CD4-positive, CD25-positive, alpha-beta regulatory T cell (primary cell): ENCODE measurements around the gene GABRD. TPM values are rescaled to one million over a fixed set of nuclear protein-coding genes. Genes with fewer than 3 reads are reported as not detected.
"Not testable (repeated sequence)": the region's sequence is repeated elsewhere in the genome, so short reads cannot be mapped to it uniquely, and the experiment has no call there.

Experiments
- ATAC-seq, 2 donors: fragments of 150-1000 bp; cut with Tn5 transposase; one replicate each; pipeline ENCODE4 v1.10.0; 2021; ENCODE audit warnings: low read depth in 2 of 2, moderate number of reproducible peaks in 2 of 2, moderate library complexity in 1 of 2
- DNase-seq, 3 donors: peaks; one replicate each; pipeline versions ENCODE4 v3.0.0 to v3.0.0-alpha.2; 2012 to 2022; ENCODE audit warnings: mixed read lengths in 1 of 3
- H3K27ac ChIP-seq: one replicate; pipeline ENCODE4 v1.7.0; 2013; ENCODE audit warnings: mild to moderate bottlenecking, low read length; ENCODE audit not compliant: insufficient read depth, poor library complexity, severe bottlenecking
- H3K27me3 ChIP-seq: one replicate; pipeline ENCODE4 v1.7.0; 2013; ENCODE audit warnings: low read length; ENCODE audit not compliant: control insufficient read depth, insufficient read depth
- H3K36me3 ChIP-seq: one replicate; pipeline ENCODE4 v1.7.0; 2013; ENCODE audit warnings: mild to moderate bottlenecking, low read length, moderate library complexity; ENCODE audit not compliant: control insufficient read depth, insufficient read depth
- H3K4me1 ChIP-seq: 2 replicates; pipeline ENCODE4 v1.7.0; 2013; ENCODE audit warnings: mild to moderate bottlenecking, low read length; ENCODE audit not compliant: insufficient read depth, control insufficient read depth, poor library complexity, severe bottlenecking
- H3K4me3 ChIP-seq: one replicate; pipeline ENCODE4 v1.7.0; 2013; ENCODE audit warnings: low read depth, mild to moderate bottlenecking, low read length, moderate library complexity
- H3K9me3 ChIP-seq, 2 experiments: 1 replicate in 1 of 2; 2 replicates in 1 of 2; pipeline ENCODE4 v1.7.0; 2013; ENCODE audit warnings: low read length in 2 of 2, mild to moderate bottlenecking in 1 of 2, moderate library complexity in 1 of 2; ENCODE audit not compliant: control insufficient read depth in 2 of 2
- H3K27ac Mint-ChIP-seq, 3 donors: one replicate each; pipeline ENCODE4 v1.8.0; 2020 to 2022; ENCODE audit warnings: mild to moderate bottlenecking in 3 of 3, mixed read lengths in 3 of 3, moderate library complexity in 2 of 3
- H3K27me3 Mint-ChIP-seq: one replicate; pipeline ENCODE4 v1.8.0; 2022; ENCODE audit warnings: mild to moderate bottlenecking, mixed read lengths
- H3K36me3 Mint-ChIP-seq: one replicate; pipeline ENCODE4 v1.8.0; 2020; ENCODE audit warnings: mixed read lengths
- H3K4me1 Mint-ChIP-seq, 4 donors: one replicate each; pipeline ENCODE4 v1.8.0; 2020 to 2022; ENCODE audit warnings: mixed read lengths in 4 of 4, mild to moderate bottlenecking in 1 of 4
- H3K4me3 Mint-ChIP-seq, 4 donors: one replicate each; pipeline ENCODE4 v1.8.0; 2020 to 2022; ENCODE audit warnings: mild to moderate bottlenecking in 4 of 4, mixed read lengths in 4 of 4, moderate library complexity in 3 of 4
- H3K9me3 Mint-ChIP-seq, 7 donors: one replicate each; pipeline ENCODE4 v1.8.0; 2020 to 2022; ENCODE audit warnings: mixed read lengths in 7 of 7, mild to moderate bottlenecking in 3 of 7, moderate library complexity in 2 of 7
- polyA plus RNA-seq, 4 donors: library from polyadenylated mRNA; unstranded; fragments of 300-500 nt; fragmentation: Illumina TruSeq; gene quantifications; one replicate each; pipeline ENCODE4 v1.2.3, GENCODE V29; 2021
- total RNA-seq: library from RNA; stranded (reverse); gene quantifications from one replicate; pipeline ENCODE4 v1.2.3, GENCODE V29; 2022

GABRD gene
- total and polyA plus RNA-seq, 5 donors from 2014 or later: 0.22 TPM; not detected in 4

- no peaks in the 10 kb centered on the region for H3K36me3 ChIP-seq
- no peaks in the 10 kb centered on the region for H3K27me3 ChIP-seq
- Mint-ChIP-seq H3K4me1 (no peaks in the 10 kb centered on the region), H3K27ac (peak overlapping the region in 1 of 3 donors; percentile 89), H3K36me3 (no peaks in the 10 kb centered on the region), H3K27me3 (peaks cover 4% of the 10 kb centered on the region), H3K4me3 (no peak overlapping the region), H3K9me3 (peaks cover 0 to 4% (median 0%) of the 10 kb centered on the region in 7 donors)
- H3K9me3 ChIP-seq: no peaks in the 10 kb centered on the region
- no peaks in the 10 kb centered on the region for H3K4me1 ChIP-seq
- no peak overlapping the region for H3K27ac ChIP-seq
- ATAC-seq (no peak), DNase-seq (no peak)
- H3K4me3 ChIP-seq: no peak overlapping the region
Measured at GRCh38 chr1:1974834-1975233, 44.3 kb upstream of the GABRD start.

- Mint-ChIP-seq H3K4me1 (no peaks in the 10 kb centered on the region), H3K36me3 (no peaks in the 10 kb centered on the region), H3K27me3 (peaks cover 4% of the 10 kb centered on the region), H3K9me3 (peaks cover 0 to 4% (median 0%) of the 10 kb centered on the region in 7 donors), H3K27ac (no peak overlapping the region), H3K4me3 (no peak overlapping the region)
- Histone ChIP-seq H3K27ac (no peak overlapping the region), H3K9me3 (no peaks in the 10 kb centered on the region), H3K36me3 (no peaks in the 10 kb centered on the region), H3K27me3 (no peaks in the 10 kb centered on the region), H3K4me1 (no peaks in the 10 kb centered on the region), H3K4me3 (no peak overlapping the region)
- no peak for DNase-seq
- ATAC-seq: no peak
Measured at GRCh38 chr1:1975535-1975934, 43.6 kb upstream of the GABRD start.

- Mint-ChIP-seq H3K9me3 (peaks cover 0 to 3% (median 0%) of the 10 kb centered on the region in 7 donors), H3K27me3 (peaks cover 4% of the 10 kb centered on the region)
Measured at GRCh38 chr1:1976031-1976430, 43.1 kb upstream of the GABRD start.

GRCh38 chr1:1978108-1978507, 41.0 kb upstream of the GABRD start:
- H3K27me3 ChIP-seq: no peaks in the 10 kb centered on the region
- ATAC-seq (no peak), DNase-seq (no peak)
- H3K9me3 ChIP-seq: no peaks in the 10 kb centered on the region
- Mint-ChIP-seq H3K4me3 (no peak overlapping the region), H3K27me3 (peaks cover 4% of the 10 kb centered on the region), H3K36me3 (no peaks in the 10 kb centered on the region), H3K4me1 (no peaks in the 10 kb centered on the region), H3K27ac (peak overlapping the region in 1 of 3 donors; percentile 76), H3K9me3 (peaks cover 0 to 2% (median 0%) of the 10 kb centered on the region in 7 donors)
- no peak overlapping the region for H3K4me3 ChIP-seq
- H3K4me1 ChIP-seq: no peaks in the 10 kb centered on the region
- H3K27ac ChIP-seq: no peak overlapping the region
- no peaks in the 10 kb centered on the region for H3K36me3 ChIP-seq

More at GRCh38 chr1:1976031-1976430, 43.1 kb upstream of the GABRD start:
- Histone ChIP-seq H3K9me3 (no peaks in the 10 kb centered on the region), H3K4me1 (no peaks in the 10 kb centered on the region), H3K4me3 (no peak overlapping the region), H3K27ac (no peak overlapping the region), H3K36me3 (no peaks in the 10 kb centered on the region), H3K27me3 (no peaks in the 10 kb centered on the region)
- H3K36me3 Mint-ChIP-seq: no peaks in the 10 kb centered on the region
- peak overlapping the region in 1 of 3 donors; percentile 64 for H3K27ac Mint-ChIP-seq
- H3K4me3 Mint-ChIP-seq: no peak overlapping the region
- ATAC-seq (no peak), DNase-seq (no peak)
- no peaks in the 10 kb centered on the region for H3K4me1 Mint-ChIP-seq

- not testable (repeated sequence) for H3K36me3 Mint-ChIP-seq, H3K27ac ChIP-seq, H3K4me1 Mint-ChIP-seq, H3K27me3 ChIP-seq, H3K4me3 Mint-ChIP-seq, DNase-seq, H3K36me3 ChIP-seq, H3K4me3 ChIP-seq, ATAC-seq, H3K4me1 ChIP-seq, H3K27me3 Mint-ChIP-seq, H3K9me3 ChIP-seq, H3K9me3 Mint-ChIP-seq, H3K27ac Mint-ChIP-seq
Measured at GRCh38 chr1:1978690-1979481, 40.3 kb upstream of the GABRD start.

- Mint-ChIP-seq H3K4me1 (no peaks in the 10 kb centered on the region), H3K9me3 (peaks cover 0 to 2% (median 0%) of the 10 kb centered on the region in 7 donors), H3K27me3 (peaks cover 4% of the 10 kb centered on the region), H3K36me3 (no peaks in the 10 kb centered on the region), H3K4me3 (no peak overlapping the region), H3K27ac (no peak overlapping the region)
- DNase-seq (no peak), ATAC-seq (no peak)
- Histone ChIP-seq H3K27ac (no peak overlapping the region), H3K9me3 (no peaks in the 10 kb centered on the region), H3K4me3 (no peak overlapping the region), H3K27me3 (no peaks in the 10 kb centered on the region), H3K4me1 (no peaks in the 10 kb centered on the region), H3K36me3 (no peaks in the 10 kb centered on the region)
Measured at GRCh38 chr1:1979482-1980165, 39.5 kb upstream of the GABRD start.

GRCh38 chr1:1980467-1981141, 38.5 kb upstream of the GABRD start:
- ATAC-seq (no peak), DNase-seq (no peak)
- no peaks in the 10 kb centered on the region for H3K27me3 ChIP-seq
- Mint-ChIP-seq H3K4me1 (no peaks in the 10 kb centered on the region), H3K36me3 (no peaks in the 10 kb centered on the region), H3K9me3 (peaks cover 0 to 2% (median 0%) of the 10 kb centered on the region in 7 donors), H3K27ac (no peak overlapping the region), H3K27me3 (peaks cover 4% of the 10 kb centered on the region), H3K4me3 (no peak overlapping the region)
- H3K36me3 ChIP-seq: no peaks in the 10 kb centered on the region
- no peaks in the 10 kb centered on the region for H3K9me3 ChIP-seq
- no peak overlapping the region for H3K4me3 ChIP-seq
- H3K27ac ChIP-seq: no peak overlapping the region
- no peaks in the 10 kb centered on the region for H3K4me1 ChIP-seq
